ENCODE results near the gene SRGN. TPM values are rescaled to one million over a fixed set of nuclear protein-coding genes. Genes with fewer than 3 reads are reported as not detected.

SRGN gene
- total and polyA plus RNA-seq, 2 of the 8 experiments (the other 6 are each of a cell fraction or from before 2014, with no cell fraction given): 0.06 TPM; not detected in 1

DNA sequence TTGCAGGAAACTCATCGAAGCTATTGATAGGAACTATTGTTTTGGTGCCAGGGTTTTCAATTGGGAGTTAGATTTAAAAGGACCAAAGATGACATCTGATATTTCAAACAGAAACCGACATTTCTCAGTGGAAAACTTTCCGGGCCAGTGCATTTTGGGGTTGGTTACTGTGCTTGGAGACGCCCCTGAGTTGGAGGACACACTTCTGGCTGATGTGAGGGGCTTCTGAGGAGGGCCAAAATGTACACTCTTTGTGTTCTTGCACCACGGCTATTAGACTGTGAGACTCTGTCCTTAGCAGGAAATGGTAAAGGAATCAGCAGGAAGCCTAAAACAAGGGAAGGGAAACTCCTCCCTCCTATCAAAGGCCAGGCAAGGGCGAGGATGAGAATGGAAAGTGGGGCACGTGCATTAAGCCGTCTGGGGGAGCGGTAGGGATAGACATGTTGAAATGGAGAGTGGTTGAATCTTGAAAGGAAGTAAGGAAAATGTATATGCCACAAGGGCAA lies 1.8 kb upstream of the SRGN start (continued):
- TF ChIP-seq CHD7 (IDR thresholded peaks at IDR 0.05; ENCODE audit: insufficient replicate concordance, low read length) (no peak), E2F6 (IDR thresholded peaks at IDR 0.05) (0 out of 2 replicates have a peak, but pooled peaks have one; percentile 43), SUZ12 (IDR thresholded peaks at IDR 0.05; ENCODE audit: low read length) (no peak), SRF (IDR thresholded peaks at IDR 0.05; ENCODE audit: low read depth, low read length) (no peak), SIN3A (conservative IDR thresholded peaks at IDR 0.05 in 1 of 2, IDR thresholded peaks at IDR 0.05 in 1 of 2; ENCODE audit: low read depth in 1 of 2, low read length in 2 of 2) (no peak), PHF8 (conservative IDR thresholded peaks at IDR 0.05; ENCODE audit: low read depth, low read length) (no peak), MAX (IDR thresholded peaks at IDR 0.05) (peak; percentile 68), ASH2L (IDR thresholded peaks at IDR 0.05; ENCODE audit: low read length) (no peak)
